Measurements from ENCODE around the gene MKNK2.

The MKNK2 gene

GRCh38 chr19:2053601-2054389 is 2.8 kb upstream of the MKNK2 start:
- Histone ChIP-seq H3K27me3 (ENCODE audit: insufficient read depth, low read depth, severe bottlenecking) (no peaks in the 10 kb centered on the region), H3K27ac (no peak overlapping the region), H3K4me3 (ENCODE audit: low read depth, low read length) (no peak overlapping the region), H3K9me3 (ENCODE audit: severe bottlenecking) (no peaks in the 10 kb centered on the region), H3K36me3 (peaks cover 4% of the 10 kb centered on the region)
- no peak for TF ChIP-seq CTCF (IDR thresholded peaks at IDR 0.05; ENCODE audit: low read depth, low read length)
- no peak for DNase-seq

- no peak for TF ChIP-seq CTCF (IDR thresholded peaks at IDR 0.05; ENCODE audit: low read depth, low read length)
- Histone ChIP-seq H3K27ac (peak overlapping the region; percentile 59; the same call in 1 of the 2 replicates), H3K36me3 (peaks cover 10% of the 10 kb centered on the region), H3K9me3 (ENCODE audit: severe bottlenecking) (no peaks in the 10 kb centered on the region), H3K27me3 (ENCODE audit: insufficient read depth, low read depth, severe bottlenecking) (no peaks in the 10 kb centered on the region), H3K4me3 (ENCODE audit: low read depth, low read length) (peak overlapping the region; percentile 40)
- no peak for DNase-seq
Measured at GRCh38 chr19:2051773-2052704, 995 bp upstream of the MKNK2 start.

- no peaks in the 10 kb centered on the region for H3K27me3 ChIP-seq (ENCODE audit: insufficient read depth, low read depth, severe bottlenecking)
- no peak for TF ChIP-seq CTCF (IDR thresholded peaks at IDR 0.05; ENCODE audit: low read depth, low read length)
- peaks cover 18% of the 10 kb centered on the region for H3K36me3 ChIP-seq
- peak overlapping the region; percentile 60 for H3K4me3 ChIP-seq (ENCODE audit: low read depth, low read length)
- H3K27ac ChIP-seq: peak overlapping the region; percentile 16
- no peaks in the 10 kb centered on the region for H3K9me3 ChIP-seq (ENCODE audit: severe bottlenecking)
- no peak for DNase-seq
Measured at GRCh38 chr19:2050349-2050990, 574 bp downstream of the MKNK2 start.

DNA sequence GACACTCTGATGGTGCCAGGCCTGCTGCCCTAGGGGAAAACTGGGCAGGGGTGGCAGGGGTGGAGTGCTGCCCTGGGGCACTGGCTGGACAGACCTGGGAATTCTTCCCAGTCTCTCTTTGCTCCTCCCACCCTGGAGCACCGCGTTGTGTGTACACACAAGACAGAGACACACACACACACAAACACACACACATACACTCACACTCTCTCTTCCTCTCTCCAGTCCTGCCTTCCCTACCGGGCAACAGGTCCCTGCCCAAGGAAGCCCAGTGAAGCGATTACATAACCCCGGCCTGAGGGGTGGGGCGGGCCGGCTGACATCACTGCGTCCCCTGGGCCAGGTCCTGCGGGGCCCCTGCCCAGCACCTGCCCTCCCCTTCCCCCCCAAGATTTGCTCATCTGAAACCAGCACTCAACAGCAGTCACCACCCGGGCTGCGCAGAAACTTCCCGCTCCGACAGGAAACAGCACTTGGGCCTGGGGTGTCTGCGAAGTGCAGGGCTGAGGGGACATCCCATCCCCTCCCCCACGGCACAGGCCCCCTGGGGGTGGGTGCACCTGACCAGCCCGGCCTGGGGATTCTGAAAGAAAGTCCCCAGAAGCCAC is 1.2 kb downstream of the MKNK2 start:
- Histone ChIP-seq H3K36me3 (peaks cover 19% of the 10 kb centered on the region), H3K27me3 (ENCODE audit: insufficient read depth, low read depth, severe bottlenecking) (no peaks in the 10 kb centered on the region), H3K4me3 (ENCODE audit: low read depth, low read length) (peak overlapping the region; percentile 60), H3K27ac (peak overlapping the region; percentile 16), H3K9me3 (ENCODE audit: severe bottlenecking) (no peaks in the 10 kb centered on the region)
- DNase-seq: no peak
- no peak for TF ChIP-seq CTCF (IDR thresholded peaks at IDR 0.05; ENCODE audit: low read depth, low read length)

DNA sequence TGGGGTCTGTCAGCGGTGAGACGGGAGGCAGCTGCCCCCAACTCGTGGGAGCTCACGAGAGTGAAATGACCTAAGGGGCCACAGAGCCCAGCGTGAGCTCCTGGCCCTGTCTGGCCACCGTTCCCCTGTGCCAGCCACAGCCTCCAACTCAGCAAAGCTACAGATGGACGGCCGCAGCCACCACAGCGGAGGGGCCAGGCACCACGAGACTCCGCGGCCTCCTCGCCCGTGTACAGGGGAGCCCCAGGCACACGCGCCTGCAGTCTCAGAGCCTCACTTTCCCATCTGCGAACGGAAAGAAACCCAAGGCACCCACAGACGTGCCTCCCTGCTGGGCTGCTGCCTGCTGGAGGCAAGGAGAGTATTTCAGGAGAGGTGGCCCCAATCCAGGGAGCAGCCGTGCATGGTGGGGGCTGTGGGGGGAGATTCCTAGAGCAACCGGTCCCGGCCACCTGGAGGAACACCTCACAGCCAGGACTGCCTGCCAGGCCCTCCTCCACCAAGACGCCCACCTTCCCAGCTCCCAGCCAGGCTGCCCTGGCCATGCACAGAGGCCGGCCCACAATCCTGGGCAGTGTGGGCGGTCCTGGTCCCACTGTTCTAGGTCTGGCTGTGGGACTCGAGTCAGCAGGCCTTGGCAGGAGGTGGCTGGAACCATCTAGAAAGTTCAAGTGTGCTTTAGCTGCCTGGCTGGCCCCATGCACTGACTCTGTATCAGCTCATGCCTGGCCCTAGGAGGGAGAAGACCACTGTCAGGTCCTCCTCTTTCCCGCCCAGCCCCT is 1.9 kb downstream of the MKNK2 start:
- no peaks in the 10 kb centered on the region for H3K27me3 ChIP-seq (ENCODE audit: insufficient read depth, low read depth, severe bottlenecking)
- no peak for DNase-seq
- no peak overlapping the region for H3K4me3 ChIP-seq (ENCODE audit: low read depth, low read length)
- H3K27ac ChIP-seq: no peak overlapping the region
- H3K9me3 ChIP-seq (ENCODE audit: severe bottlenecking): no peaks in the 10 kb centered on the region
- no peak for TF ChIP-seq CTCF (IDR thresholded peaks at IDR 0.05; ENCODE audit: low read depth, low read length)
- peaks cover 19% of the 10 kb centered on the region for H3K36me3 ChIP-seq
